CD1c-positive myeloid dendritic cell (primary cell): ENCODE data around the gene IP6K3.

Source experiments
- DNase-seq: peaks from one replicate; pipeline ENCODE4 v3.0.0-alpha.2; 2016; ENCODE audit errors: extremely low spot score

The IP6K3 gene

GRCh38 chr6:33673851-33674250 lies 72.9 kb downstream of the IP6K3 start:
- no peak for DNase-seq

- DNase-seq: peak; percentile 30
Observed at GRCh38 chr6:33672808-33673207, 73.9 kb downstream of the IP6K3 start.

GRCh38 chr6:33671744-33672072 lies 75.0 kb downstream of the IP6K3 start:
- no peak for DNase-seq
